GM23338 (cell line): ENCODE measurements around the gene BOD1. TPM values are rescaled to one million over a fixed set of nuclear protein-coding genes. Genes with fewer than 3 reads are reported as not detected.

Source experiments
- ATAC-seq: fragments of 200-7000 bp; cut with Tn5 transposase; 3 replicates; pipeline ENCODE4 v1.9.1; 2020
- DNase-seq: peaks from one replicate; pipeline ENCODE4 v3.0.0-alpha.2; 2015; ENCODE audit warnings: low spot score
- H2AFZ ChIP-seq: fragments of 200-600 bp; sonication (generic); 2 replicates; pipeline ENCODE4 v1.8.0; 2016; ENCODE audit warnings: antibody characterized with exemption, mild to moderate bottlenecking, moderate library complexity
- H3F3A ChIP-seq: fragments of 200-600 bp; sonication (generic); replicated peaks from 2 replicates; pipeline ENCODE4 v1.8.0; 2017; ENCODE audit warnings: antibody characterized with exemption, mixed run types, low read depth
- H3K27ac ChIP-seq: fragments of 200-600 bp; sonication (generic); 2 replicates; pipeline ENCODE4 v1.6.1; 2016; ENCODE audit warnings: low read depth
- H3K27me3 ChIP-seq: fragments of 200-600 bp; sonication (generic); 2 replicates; pipeline ENCODE4 v1.8.0; 2016; ENCODE audit warnings: mild to moderate bottlenecking, mixed run types, moderate library complexity; ENCODE audit not compliant: insufficient read depth
- H3K36me3 ChIP-seq: fragments of 200-600 bp; sonication (generic); 2 replicates; pipeline ENCODE4 v1.8.0; 2016; ENCODE audit warnings: mild to moderate bottlenecking; ENCODE audit not compliant: insufficient read depth
- H3K4me1 ChIP-seq: fragments of 200-600 bp; sonication (generic); 2 replicates; pipeline ENCODE4 v1.8.0; 2016; ENCODE audit warnings: mild to moderate bottlenecking, moderate library complexity; ENCODE audit not compliant: insufficient read depth
- H3K4me2 ChIP-seq: fragments of 200-600 bp; sonication (generic); 2 replicates; pipeline ENCODE4 v1.7.1; 2017; ENCODE audit warnings: mixed run types
- H3K4me3 ChIP-seq: fragments of 200-600 bp; sonication (generic); 2 replicates; pipeline ENCODE4 v1.6.1; 2016; ENCODE audit warnings: mixed run types
- H3K79me2 ChIP-seq: fragments of 200-600 bp; sonication (generic); replicated peaks from 2 replicates; pipeline ENCODE4 v1.8.0; 2017; ENCODE audit warnings: mild to moderate bottlenecking; ENCODE audit not compliant: insufficient read depth
- H3K9me2 ChIP-seq: fragments of 200-600 bp; sonication (generic); 2 replicates; pipeline ENCODE4 v1.8.0; 2017; ENCODE audit not compliant: insufficient read depth
- H4K20me1 ChIP-seq: fragments of 200-600 bp; sonication (generic); replicated peaks from 2 replicates; pipeline ENCODE4 v1.8.0; 2017; ENCODE audit warnings: mild to moderate bottlenecking; ENCODE audit not compliant: insufficient read depth
- H3K27ac Mint-ChIP-seq: 2 replicates; pipeline ENCODE4 v1.8.0; 2020; ENCODE audit warnings: inconsistent platforms, mild to moderate bottlenecking, moderate library complexity, mixed read lengths
- H3K27me3 Mint-ChIP-seq: 3 replicates; pipeline ENCODE4 v1.8.0; 2022; ENCODE audit warnings: low read depth, mild to moderate bottlenecking, moderate library complexity, mixed read lengths, inconsistent platforms; ENCODE audit not compliant: insufficient read depth, poor library complexity
- H3K36me3 Mint-ChIP-seq: 3 replicates; pipeline ENCODE4 v1.8.0; 2021; ENCODE audit warnings: low read depth, mild to moderate bottlenecking, inconsistent platforms, moderate library complexity, mixed read lengths
- H3K4me1 Mint-ChIP-seq: 3 replicates; pipeline ENCODE4 v1.8.0; 2020; ENCODE audit warnings: mild to moderate bottlenecking, inconsistent platforms, mixed read lengths
- H3K4me3 Mint-ChIP-seq: 3 replicates; pipeline ENCODE4 v1.8.0; 2021; ENCODE audit warnings: moderate library complexity, mild to moderate bottlenecking, inconsistent platforms, mixed read lengths
- H3K9me3 Mint-ChIP-seq: 3 replicates; pipeline ENCODE4 v1.8.0; 2020; ENCODE audit warnings: moderate library complexity, mild to moderate bottlenecking, inconsistent platforms, mixed read lengths
- CREB1 ChIP-seq: fragments of 250-450 bp; sonication (Bioruptor Pico); IDR thresholded peaks from 2 replicates; pipeline ENCODE4 v1.5.0; 2020; ENCODE audit warnings: low read depth, mild to moderate bottlenecking, moderate library complexity
- CTCF ChIP-seq, 2 experiments: fragments of 200-600 bp in 1 of 2; sonication (generic) in 1 of 2; conservative IDR thresholded peaks; 2 replicates each; pipeline versions ENCODE4 v1.5.1 to v1.6.1; 2016 to 2017; ENCODE audit warnings: antibody characterized with exemption in 2 of 2, low read depth in 2 of 2, mild to moderate bottlenecking in 2 of 2, moderate library complexity in 1 of 2
- ETS1 ChIP-seq: IDR thresholded peaks from 2 replicates; pipeline ENCODE4 v1.6.1; 2016; ENCODE audit warnings: antibody characterized with exemption
- EZH2 ChIP-seq: fragments of 200-600 bp; sonication (generic); IDR thresholded peaks from one replicate; pipeline ENCODE4 v1.8.0; 2017; ENCODE audit warnings: antibody characterized with exemption, mild to moderate bottlenecking, low read depth; ENCODE audit not compliant: unreplicated experiment
- EZH2phosphoT487 ChIP-seq: fragments of 200-600 bp; sonication (generic); IDR thresholded peaks from one replicate; pipeline ENCODE4 v1.8.1; 2018; ENCODE audit warnings: antibody characterized with exemption; ENCODE audit not compliant: unreplicated experiment
- JUNB ChIP-seq: IDR thresholded peaks from one replicate; pipeline ENCODE4 v1.6.1; 2016; ENCODE audit warnings: antibody characterized with exemption; ENCODE audit not compliant: unreplicated experiment
- NANOG ChIP-seq: IDR thresholded peaks from 2 replicates; pipeline ENCODE4 v1.6.1; 2016; ENCODE audit warnings: antibody characterized with exemption, borderline replicate concordance
- POLR2AphosphoS5 ChIP-seq: IDR thresholded peaks from 2 replicates; pipeline ENCODE4 v1.6.1; 2016; ENCODE audit warnings: antibody characterized with exemption, low read depth
- REST ChIP-seq: IDR thresholded peaks from one replicate; pipeline ENCODE4 v1.6.1; 2018; ENCODE audit warnings: antibody characterized with exemption; ENCODE audit not compliant: unreplicated experiment
- STAT1 ChIP-seq: IDR thresholded peaks from one replicate; pipeline ENCODE4 v1.6.1; 2016; ENCODE audit warnings: antibody characterized with exemption; ENCODE audit not compliant: unreplicated experiment
- ZNF114 ChIP-seq: fragments of 250-450 bp; sonication (Bioruptor Pico); IDR thresholded peaks from 2 replicates; pipeline ENCODE4 v1.5.0; 2020; ENCODE audit warnings: mild to moderate bottlenecking, moderate library complexity
- ZNF331 ChIP-seq: fragments of 250-450 bp; sonication (Bioruptor Pico); IDR thresholded peaks from 2 replicates; pipeline ENCODE4 v1.5.0; 2020; ENCODE audit warnings: low read depth, mild to moderate bottlenecking, moderate library complexity
- ZNF462 ChIP-seq: fragments of 250-450 bp; sonication (Bioruptor Pico); IDR thresholded peaks from 2 replicates; pipeline ENCODE4 v1.5.0; 2020; ENCODE audit warnings: mild to moderate bottlenecking, moderate library complexity
- polyA plus RNA-seq: library from polyadenylated mRNA; unstranded; fragments of >200 nt; fragmentation: Nextera tagmentation; extraction: Ambion mirVana; gene quantifications from 2 replicates; pipeline ENCODE4 v1.2.1, GENCODE V29; 2016
- total RNA-seq: library from RNA; depleted of rRNA; stranded (reverse); fragments of >200 nt; shearing (Covaris generic); gene quantifications from 2 replicates; pipeline ENCODE4 v1.2.3, GENCODE V29; 2014

BOD1 gene
- total and polyA plus RNA-seq, 2 experiments from 2014 or later: 94.7 to 141 TPM

GRCh38 chr5:173594061-173594460, 22.4 kb downstream of the BOD1 start:
- Histone ChIP-seq H3K4me2 (no peak overlapping the region), H3K27me3 (no peaks in the 10 kb centered on the region), H3K36me3 (no peaks in the 10 kb centered on the region), H3K4me3 (no peak overlapping the region), H2AFZ (no peak overlapping the region), H3K27ac (no peak overlapping the region), H3F3A (no peaks in the 10 kb centered on the region), H3K9me2 (no peaks in the 10 kb centered on the region), H3K4me1 (no peaks in the 10 kb centered on the region), H3K79me2 (no peaks in the 10 kb centered on the region), H4K20me1 (no peaks in the 10 kb centered on the region)
- no peak for DNase-seq
- TF ChIP-seq EZH2 (no peak), ZNF462 (no peak), EZH2phosphoT487 (no peak), ETS1 (no peak), ZNF331 (no peak), REST (no peak), CTCF (conservative IDR thresholded peaks at IDR 0.05; ENCODE audit: low read depth in 2 of 2) (no peak), NANOG (no peak), CREB1 (CRISPR knock-in tag) (no peak), ZNF114 (CRISPR knock-in tag) (no peak), JUNB (no peak), STAT1 (no peak), POLR2AphosphoS5 (no peak)
- no peak overlapping the region for H3K4me3 Mint-ChIP-seq
- no peak overlapping the region for H3K27ac Mint-ChIP-seq
- peaks cover 56% of the 10 kb centered on the region for H3K36me3 Mint-ChIP-seq
- H3K4me1 Mint-ChIP-seq: no peaks in the 10 kb centered on the region
- peaks cover 48% of the 10 kb centered on the region for H3K9me3 Mint-ChIP-seq
- H3K27me3 Mint-ChIP-seq: peaks cover 2% of the 10 kb centered on the region
- ATAC-seq: no peak
